Measurements from ENCODE around the gene SH3GL2. TPM values are rescaled to one million over a fixed set of nuclear protein-coding genes. Genes with fewer than 3 reads are reported as not detected.

SH3GL2 gene
- total RNA-seq (not detected), polyA plus RNA-seq (not detected), total RNA-seq (not detected)

GRCh38 chr9:17578911-17579793 is at the start of gene SH3GL2:
Gene SH3GL2 (plus strand): TSS chr9:17579066.
- Mint-ChIP-seq H3K36me3 (peaks cover 0 to 9% (median 0%) of the 10 kb centered on the region in 5 donors), H3K27me3 (peaks cover 28 to 38% (median 35%) of the 10 kb centered on the region in 5 donors), H3K4me3 (peak within 1 kb of the TSS in 9 of 10 donors; percentile 24 to 69 (median 50)), H3K27ac (no peak within 1 kb of the TSS), H3K4me1 (peaks cover 0 to 13% (median 5%) of the 10 kb centered on the region in 7 donors), H3K9me3 (peaks cover 0 to 25% (median 5%) of the 10 kb centered on the region in 11 donors)
- peaks cover 0 to 3% of the 10 kb centered on the region in 2 donors for H3K27me3 ChIP-seq (ENCODE audit: control insufficient read depth in 2 of 2, insufficient read depth in 2 of 2, low read length in 2 of 2)
- H3K4me1 ChIP-seq (ENCODE audit: control insufficient read depth in 2 of 2, insufficient read depth in 2 of 2, low read length in 2 of 2), result no peaks in the 10 kb centered on the region
- H3K27ac ChIP-seq (ENCODE audit: low read depth, low read length), result no peak within 1 kb of the TSS
- ATAC-seq (no peak), DNase-seq (peak in 1 of 9 donors; percentile 21)
- CTCF ChIA-PET, result no interaction called here
- intact Hi-C loops (cut with micrococcal nuclease), result no loop called here
- POLR2A ChIA-PET, result no interaction called here
- no peak within 1 kb of the TSS for H3K4me3 ChIP-seq (ENCODE audit: low read length)
- H3K9me3 ChIP-seq (ENCODE audit: control insufficient read depth in 2 of 3, low read length in 3 of 3), result no peaks in the 10 kb centered on the region
- no peaks in the 10 kb centered on the region for H3K36me3 ChIP-seq (ENCODE audit: control insufficient read depth in 2 of 3, insufficient read depth in 3 of 3, low read length in 3 of 3)

- ChIA-PET CTCF (no interaction called here), POLR2A (no interaction called here)
- Histone ChIP-seq H3K4me3 (ENCODE audit: low read length) (no peak overlapping the region), H3K9me3 (ENCODE audit: control insufficient read depth in 2 of 3, low read length in 3 of 3) (no peaks in the 10 kb centered on the region), H3K36me3 (ENCODE audit: control insufficient read depth in 2 of 3, insufficient read depth in 3 of 3, low read length in 3 of 3) (no peaks in the 10 kb centered on the region), H3K27me3 (ENCODE audit: control insufficient read depth in 2 of 2, insufficient read depth in 2 of 2, low read length in 2 of 2) (no peaks in the 10 kb centered on the region), H3K4me1 (ENCODE audit: control insufficient read depth in 2 of 2, insufficient read depth in 2 of 2, low read length in 2 of 2) (no peaks in the 10 kb centered on the region), H3K27ac (ENCODE audit: low read depth, low read length) (no peak overlapping the region)
- no peak overlapping the region for H3K4me3 Mint-ChIP-seq
- peaks cover 0 to 3% (median 0%) of the 10 kb centered on the region in 7 donors for H3K4me1 Mint-ChIP-seq
- H3K27me3 Mint-ChIP-seq, result no peaks in the 10 kb centered on the region
- DNase-seq (no peak), ATAC-seq (no peak)
- H3K9me3 Mint-ChIP-seq, result peaks cover 0 to 3% (median 0%) of the 10 kb centered on the region in 11 donors
- no peaks in the 10 kb centered on the region for H3K36me3 Mint-ChIP-seq
- intact Hi-C loops (cut with micrococcal nuclease), result loop anchor here in 1 of 2 donors (5.0 to 10.0 kb wide), 2 partner anchors 271 to 913 kb away; no protein-coding TSS in a partner anchor
- H3K27ac Mint-ChIP-seq, result no peak overlapping the region
Observed at GRCh38 chr9:17531642-17532254, 47.1 kb upstream of the SH3GL2 start.

DNA sequence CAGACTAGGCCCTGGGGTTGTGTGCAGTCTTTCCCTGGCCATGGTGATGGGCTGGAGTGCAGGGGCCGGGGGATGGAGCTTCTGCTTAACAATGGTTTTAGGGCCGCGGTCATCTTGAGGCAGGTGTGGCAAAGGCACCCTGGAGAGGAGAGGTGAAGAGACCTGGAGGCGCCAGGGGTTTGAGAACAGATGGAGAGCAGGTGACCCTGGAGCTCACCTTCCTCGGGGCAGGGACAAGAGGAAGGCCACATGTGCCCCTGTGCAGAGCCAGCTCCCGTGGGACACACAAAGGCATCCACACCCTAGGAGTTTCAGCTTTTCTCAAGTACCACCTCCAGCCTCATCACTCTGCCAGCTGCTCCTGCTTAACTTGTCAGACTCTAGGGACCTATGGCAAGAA is 46.4 kb upstream of the SH3GL2 start:
- H3K27ac ChIP-seq (ENCODE audit: low read depth, low read length), result no peak overlapping the region
- ATAC-seq (no peak), DNase-seq (no peak)
- ChIA-PET CTCF (no interaction called here), POLR2A (no interaction called here)
- H3K36me3 Mint-ChIP-seq, result no peaks in the 10 kb centered on the region
- H3K27ac Mint-ChIP-seq, result no peak overlapping the region
- H3K36me3 ChIP-seq (ENCODE audit: control insufficient read depth in 2 of 3, insufficient read depth in 3 of 3, low read length in 3 of 3), result no peaks in the 10 kb centered on the region
- peaks cover 0 to 4% (median 0%) of the 10 kb centered on the region in 11 donors for H3K9me3 Mint-ChIP-seq
- H3K27me3 ChIP-seq (ENCODE audit: control insufficient read depth in 2 of 2, insufficient read depth in 2 of 2, low read length in 2 of 2), result no peaks in the 10 kb centered on the region
- H3K4me3 ChIP-seq (ENCODE audit: low read length), result no peak overlapping the region
- H3K27me3 Mint-ChIP-seq, result no peaks in the 10 kb centered on the region
- H3K4me1 ChIP-seq (ENCODE audit: control insufficient read depth in 2 of 2, insufficient read depth in 2 of 2, low read length in 2 of 2), result no peaks in the 10 kb centered on the region
- no peak overlapping the region for H3K4me3 Mint-ChIP-seq
- H3K4me1 Mint-ChIP-seq, result peaks cover 0 to 1% (median 0%) of the 10 kb centered on the region in 7 donors
- no peaks in the 10 kb centered on the region for H3K9me3 ChIP-seq (ENCODE audit: control insufficient read depth in 2 of 3, low read length in 3 of 3)
- intact Hi-C loops (cut with micrococcal nuclease), result loop anchor here in 1 of 2 donors (5.0 to 10.0 kb wide), 2 partner anchors 270 to 912 kb away; no protein-coding TSS in a partner anchor

GRCh38 chr9:17535176-17535575 is 43.7 kb upstream of the SH3GL2 start:
- Histone ChIP-seq H3K27me3 (ENCODE audit: control insufficient read depth in 2 of 2, insufficient read depth in 2 of 2, low read length in 2 of 2) (no peaks in the 10 kb centered on the region), H3K27ac (ENCODE audit: low read depth, low read length) (no peak overlapping the region), H3K4me1 (ENCODE audit: control insufficient read depth in 2 of 2, insufficient read depth in 2 of 2, low read length in 2 of 2) (no peaks in the 10 kb centered on the region), H3K36me3 (ENCODE audit: control insufficient read depth in 2 of 3, insufficient read depth in 3 of 3, low read length in 3 of 3) (no peaks in the 10 kb centered on the region), H3K9me3 (ENCODE audit: control insufficient read depth in 2 of 3, low read length in 3 of 3) (no peaks in the 10 kb centered on the region), H3K4me3 (ENCODE audit: low read length) (no peak overlapping the region)
- Mint-ChIP-seq H3K4me1 (peaks cover 0 to 1% (median 0%) of the 10 kb centered on the region in 7 donors), H3K9me3 (peaks cover 0 to 5% (median 2%) of the 10 kb centered on the region in 11 donors), H3K27ac (no peak overlapping the region), H3K36me3 (no peaks in the 10 kb centered on the region), H3K4me3 (no peak overlapping the region), H3K27me3 (no peaks in the 10 kb centered on the region)
- POLR2A ChIA-PET, result no interaction called here
- CTCF ChIA-PET, result no interaction called here
- DNase-seq (no peak), ATAC-seq (no peak)
- intact Hi-C loops (cut with micrococcal nuclease), result loop anchor here in 1 of 2 donors (10.0 kb wide), 1 partner anchor 910 kb away; no protein-coding TSS in a partner anchor

DNA sequence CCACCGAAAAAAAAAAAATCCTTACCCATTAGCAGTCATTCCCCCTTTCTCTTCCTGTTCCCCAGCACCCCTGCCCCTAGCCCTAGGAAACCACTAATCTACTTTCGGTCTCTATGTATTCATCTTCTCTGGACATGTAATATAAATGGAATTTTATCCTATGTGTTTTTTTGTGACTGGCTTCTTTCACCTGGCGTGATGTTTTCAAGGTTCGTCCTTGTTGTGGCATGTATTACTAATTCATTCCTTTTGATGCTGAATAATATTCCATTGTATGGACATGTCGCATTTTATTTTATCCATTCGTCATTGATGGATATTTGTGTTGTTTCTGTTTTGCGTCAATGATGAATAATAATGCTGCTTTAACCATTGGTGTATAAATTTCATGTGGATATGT is 42.8 kb upstream of the SH3GL2 start:
- Histone ChIP-seq H3K4me3 (ENCODE audit: low read length) (no peak overlapping the region), H3K4me1 (ENCODE audit: control insufficient read depth in 2 of 2, insufficient read depth in 2 of 2, low read length in 2 of 2) (no peaks in the 10 kb centered on the region), H3K27ac (ENCODE audit: low read depth, low read length) (no peak overlapping the region), H3K9me3 (ENCODE audit: control insufficient read depth in 2 of 3, low read length in 3 of 3) (no peaks in the 10 kb centered on the region), H3K36me3 (ENCODE audit: control insufficient read depth in 2 of 3, insufficient read depth in 3 of 3, low read length in 3 of 3) (no peaks in the 10 kb centered on the region), H3K27me3 (ENCODE audit: control insufficient read depth in 2 of 2, insufficient read depth in 2 of 2, low read length in 2 of 2) (no peaks in the 10 kb centered on the region)
- no peaks in the 10 kb centered on the region for H3K36me3 Mint-ChIP-seq
- POLR2A ChIA-PET, result no interaction called here
- peaks cover 0 to 1% (median 0%) of the 10 kb centered on the region in 7 donors for H3K4me1 Mint-ChIP-seq
- no peak overlapping the region for H3K4me3 Mint-ChIP-seq
- H3K27ac Mint-ChIP-seq, result no peak overlapping the region
- DNase-seq, result no peak
- CTCF ChIA-PET, result no interaction called here
- ATAC-seq, result no peak
- no peaks in the 10 kb centered on the region for H3K27me3 Mint-ChIP-seq
- peaks cover 0 to 11% (median 4%) of the 10 kb centered on the region in 11 donors for H3K9me3 Mint-ChIP-seq
- intact Hi-C loops (cut with micrococcal nuclease), result loop anchor here in 1 of 2 donors (10.0 kb wide), 1 partner anchor 909 kb away; no protein-coding TSS in a partner anchor

- no peaks in the 10 kb centered on the region for H3K9me3 ChIP-seq (ENCODE audit: control insufficient read depth in 2 of 3, low read length in 3 of 3)
- no peak overlapping the region for H3K4me3 ChIP-seq (ENCODE audit: low read length)
- intact Hi-C loops (cut with micrococcal nuclease), result no loop called here
- Mint-ChIP-seq H3K4me3 (no peak overlapping the region), H3K4me1 (no peaks in the 10 kb centered on the region), H3K27ac (no peak overlapping the region), H3K36me3 (no peaks in the 10 kb centered on the region), H3K9me3 (peaks cover 3 to 36% (median 11%) of the 10 kb centered on the region in 11 donors), H3K27me3 (peaks cover 0 to 3% (median 0%) of the 10 kb centered on the region in 5 donors)
- no peak overlapping the region for H3K27ac ChIP-seq (ENCODE audit: low read depth, low read length)
- POLR2A ChIA-PET, result no interaction called here
- H3K36me3 ChIP-seq (ENCODE audit: control insufficient read depth in 2 of 3, insufficient read depth in 3 of 3, low read length in 3 of 3), result no peaks in the 10 kb centered on the region
- CTCF ChIA-PET, result interaction anchor here (0.6 kb wide), 1 partner anchor 34 kb away, joined by 3 read pairs; no protein-coding TSS in a partner anchor
- H3K4me1 ChIP-seq (ENCODE audit: control insufficient read depth in 2 of 2, insufficient read depth in 2 of 2, low read length in 2 of 2), result no peaks in the 10 kb centered on the region
- no peak for DNase-seq
- no peak for ATAC-seq
- H3K27me3 ChIP-seq (ENCODE audit: control insufficient read depth in 2 of 2, insufficient read depth in 2 of 2, low read length in 2 of 2), result no peaks in the 10 kb centered on the region
Observed at GRCh38 chr9:17551023-17551422, 27.8 kb upstream of the SH3GL2 start.
